Activated B cell treated with CpG ODN at 0.5 μM for 24 hours (primary cell): ENCODE results near the gene SCARF2. TPM values are rescaled to one million over a fixed set of nuclear protein-coding genes. Genes with fewer than 3 reads are reported as not detected.

ENCODE experiments used
- ATAC-seq: fragments of 200-7000 bp; cut with Tn5 transposase; one replicate; pipeline ENCODE4 v1.10.0; 2021; ENCODE audit warnings: low read depth, mild to moderate bottlenecking, moderate library complexity
- CTCF ChIA-PET: fragments of 350-600 bp; sonication (Branson Sonifier 250); formaldehyde crosslinking; loops from one replicate; lab custom pipeline; 2021; ENCODE audit warnings: antibody characterized with exemption; lab: Charles Lee
- POLR2A ChIA-PET: fragments of 350-600 bp; sonication (Branson Sonifier 250); formaldehyde crosslinking; loops from one replicate; lab custom pipeline; 2021; ENCODE audit warnings: antibody characterized with exemption; lab: Charles Lee
- DNase-seq: peaks from one replicate; pipeline ENCODE4 v3.0.0; 2022
- H3K27ac Mint-ChIP-seq: one replicate; pipeline ENCODE4 v1.8.0; 2020; ENCODE audit warnings: mixed read lengths
- H3K27me3 Mint-ChIP-seq: one replicate; pipeline ENCODE4 v1.8.0; 2021; ENCODE audit warnings: mixed read lengths
- H3K36me3 Mint-ChIP-seq: one replicate; pipeline ENCODE4 v1.8.0; 2021; ENCODE audit warnings: low read depth, mixed read lengths
- H3K4me1 Mint-ChIP-seq: one replicate; pipeline ENCODE4 v1.8.0; 2021; ENCODE audit warnings: mixed read lengths
- H3K4me3 Mint-ChIP-seq: one replicate; pipeline ENCODE4 v1.8.0; 2020; ENCODE audit warnings: mild to moderate bottlenecking, mixed read lengths
- H3K9me3 Mint-ChIP-seq: one replicate; pipeline ENCODE4 v1.8.0; 2020; ENCODE audit warnings: mixed read lengths
- intact Hi-C: fragments of 100-400 bp; cut with micrococcal nuclease; formaldehyde crosslinking; loops from one replicate; pipeline ENCODE4 v1.15.1; 2024
- total RNA-seq: library from RNA; stranded (reverse); gene quantifications from 2 replicates; pipeline ENCODE4 v1.2.3, GENCODE V29; 2022
- TF ChIP-seq, protein P1 (sequence below): fragments of 200-600 bp; IDR thresholded peaks from one replicate; pipeline ENCODE4 v1.8.0; 2022; ENCODE audit warnings: antibody characterized with exemption, mild to moderate bottlenecking

SCARF2 gene
- total RNA-seq, 1 donor from 2014 or later = 0.18 TPM

- ChIA-PET CTCF (no interaction called here), POLR2A (no interaction called here)
- Mint-ChIP-seq H3K27me3 (peaks cover 19% of the 10 kb centered on the region), H3K36me3 (no peaks in the 10 kb centered on the region), H3K4me3 (no peak overlapping the region), H3K4me1 (peaks cover 7% of the 10 kb centered on the region), H3K27ac (no peak overlapping the region), H3K9me3 (no peaks in the 10 kb centered on the region)
- intact Hi-C loops = no loop called here
- ATAC-seq (no peak), DNase-seq (no peak)
- TF ChIP-seq, protein P1, sequence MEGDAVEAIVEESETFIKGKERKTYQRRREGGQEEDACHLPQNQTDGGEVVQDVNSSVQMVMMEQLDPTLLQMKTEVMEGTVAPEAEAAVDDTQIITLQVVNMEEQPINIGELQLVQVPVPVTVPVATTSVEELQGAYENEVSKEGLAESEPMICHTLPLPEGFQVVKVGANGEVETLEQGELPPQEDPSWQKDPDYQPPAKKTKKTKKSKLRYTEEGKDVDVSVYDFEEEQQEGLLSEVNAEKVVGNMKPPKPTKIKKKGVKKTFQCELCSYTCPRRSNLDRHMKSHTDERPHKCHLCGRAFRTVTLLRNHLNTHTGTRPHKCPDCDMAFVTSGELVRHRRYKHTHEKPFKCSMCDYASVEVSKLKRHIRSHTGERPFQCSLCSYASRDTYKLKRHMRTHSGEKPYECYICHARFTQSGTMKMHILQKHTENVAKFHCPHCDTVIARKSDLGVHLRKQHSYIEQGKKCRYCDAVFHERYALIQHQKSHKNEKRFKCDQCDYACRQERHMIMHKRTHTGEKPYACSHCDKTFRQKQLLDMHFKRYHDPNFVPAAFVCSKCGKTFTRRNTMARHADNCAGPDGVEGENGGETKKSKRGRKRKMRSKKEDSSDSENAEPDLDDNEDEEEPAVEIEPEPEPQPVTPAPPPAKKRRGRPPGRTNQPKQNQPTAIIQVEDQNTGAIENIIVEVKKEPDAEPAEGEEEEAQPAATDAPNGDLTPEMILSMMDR = no peak
Observed at GRCh38 chr22:20423008-20423905, 14.4 kb downstream of the SCARF2 start.

GRCh38 chr22:20422271-20423007 is 15.2 kb downstream of the SCARF2 start:
- no peaks in the 10 kb centered on the region for H3K9me3 Mint-ChIP-seq
- TF ChIP-seq, protein P1 = no peak
- no peak overlapping the region for H3K27ac Mint-ChIP-seq
- H3K4me1 Mint-ChIP-seq = peaks cover 8% of the 10 kb centered on the region
- ChIA-PET CTCF (no interaction called here), POLR2A (no interaction called here)
- no peak overlapping the region for H3K4me3 Mint-ChIP-seq
- intact Hi-C loops = no loop called here
- H3K36me3 Mint-ChIP-seq = no peaks in the 10 kb centered on the region
- H3K27me3 Mint-ChIP-seq = peaks cover 18% of the 10 kb centered on the region
- ATAC-seq = no peak
- no peak for DNase-seq

- Mint-ChIP-seq H3K27ac (no peak overlapping the region), H3K4me1 (peaks cover 8% of the 10 kb centered on the region), H3K27me3 (peaks cover 11% of the 10 kb centered on the region), H3K9me3 (no peaks in the 10 kb centered on the region), H3K36me3 (no peaks in the 10 kb centered on the region), H3K4me3 (no peak overlapping the region)
- ATAC-seq (no peak), DNase-seq (no peak)
- intact Hi-C loops = no loop called here
- ChIA-PET CTCF (no interaction called here), POLR2A (no interaction called here)
- TF ChIP-seq, protein P1 = no peak
Observed at GRCh38 chr22:20421507-20421874, 16.1 kb downstream of the SCARF2 start.

GRCh38 chr22:20420157-20420842 is 17.3 kb downstream of the SCARF2 start:
- DNase-seq (no peak), ATAC-seq (no peak)
- POLR2A ChIA-PET = no interaction called here
- Mint-ChIP-seq H3K27me3 (peaks cover 9% of the 10 kb centered on the region), H3K27ac (no peak overlapping the region), H3K36me3 (no peaks in the 10 kb centered on the region), H3K9me3 (no peaks in the 10 kb centered on the region), H3K4me3 (no peak overlapping the region), H3K4me1 (peaks cover 8% of the 10 kb centered on the region)
- intact Hi-C loops = no loop called here
- CTCF ChIA-PET = no interaction called here
- TF ChIP-seq, protein P1 = no peak

DNA sequence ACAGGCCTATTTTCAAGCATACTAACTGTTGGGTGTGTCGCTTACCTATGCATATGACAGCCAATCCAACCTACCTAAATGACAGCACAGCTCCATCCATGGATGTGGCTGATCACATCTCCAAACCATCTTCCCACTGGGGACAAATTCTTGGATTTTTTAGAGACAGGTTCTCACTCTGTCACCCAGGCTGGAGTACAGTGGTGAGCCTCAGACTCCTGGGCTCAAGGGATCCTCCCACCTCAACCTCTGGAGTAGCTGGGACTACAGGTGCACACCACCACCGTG is 18.0 kb downstream of the SCARF2 start:
- CTCF ChIA-PET = interaction anchor here (3.6 kb wide), 1 partner anchor 36 kb away, joined by 68 read pairs; no protein-coding TSS in a partner anchor
- ATAC-seq = no peak
- Mint-ChIP-seq H3K4me1 (peaks cover 6% of the 10 kb centered on the region), H3K36me3 (no peaks in the 10 kb centered on the region), H3K4me3 (no peak overlapping the region), H3K9me3 (no peaks in the 10 kb centered on the region), H3K27me3 (peaks cover 9% of the 10 kb centered on the region), H3K27ac (no peak overlapping the region)
- POLR2A ChIA-PET = interaction anchor here (0.6 kb wide), 1 partner anchor 96 kb away, joined by 4 read pairs; no protein-coding TSS in a partner anchor
- intact Hi-C loops = loop anchor here (2.0 kb wide), 1 partner anchor 365 kb away; no protein-coding TSS in a partner anchor
- TF ChIP-seq, protein P1 = no peak
- no peak for DNase-seq
